Activated effector memory CD4-positive, alpha-beta T cell treated with Interleukin-2 at 50 U/mL for 16 hours (primary cell): ENCODE measurements around the gene MYO1E.
"Not testable (repeated sequence)": the region's sequence is repeated elsewhere in the genome, so short reads cannot be mapped to it uniquely, and the experiment has no call there.

Experiments
- DNase-seq: peaks from one replicate; pipeline ENCODE4 v3.0.0-alpha.2; 2020

MYO1E gene

GRCh38 chr15:59372352-59373211 is at the start of gene MYO1E:
Gene MYO1E, minus strand, starts transcription at chr15:59372871. Its CDS starts 371 bp downstream, at chr15:59372500.
- DNase-seq = peak; percentile 2

DNA sequence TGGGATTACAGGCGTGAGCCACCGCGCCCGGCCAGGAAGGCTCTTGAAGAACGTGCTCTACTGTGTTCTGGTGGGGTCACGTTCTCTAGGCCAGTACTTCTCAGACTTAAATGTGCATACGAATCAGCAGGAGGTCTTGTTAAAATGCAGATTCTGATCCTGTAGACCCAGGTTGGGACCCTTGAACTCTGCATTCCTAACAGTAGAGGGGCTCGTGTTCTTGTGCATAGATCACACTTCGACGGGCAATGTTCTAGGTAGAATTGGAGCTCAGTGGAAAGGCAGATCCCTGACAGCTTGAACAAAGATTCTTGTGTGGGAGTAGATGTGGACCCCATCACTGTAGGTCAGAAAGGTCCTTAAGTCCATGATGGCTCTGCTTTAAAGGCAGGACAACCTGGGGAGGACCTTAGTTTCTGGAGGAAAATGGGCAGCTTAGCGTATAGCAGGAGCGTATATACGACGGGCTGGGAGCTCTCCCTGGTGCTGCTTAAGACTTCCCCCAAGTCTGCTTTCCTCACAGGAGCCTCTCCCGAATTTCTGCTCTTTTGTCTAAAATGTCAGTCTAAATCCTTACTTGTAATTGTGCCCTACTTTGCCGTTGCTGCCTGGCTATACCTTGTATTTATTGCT is 48.4 kb upstream of the MYO1E start:
- no peak for DNase-seq

GRCh38 chr15:59420108-59420507 is 47.4 kb upstream of the MYO1E start:
- no peak for DNase-seq

- DNase-seq = no peak
Measured at GRCh38 chr15:59419170-59419569, 46.5 kb upstream of the MYO1E start.

GRCh38 chr15:59416816-59417215 is 44.1 kb upstream of the MYO1E start:
- DNase-seq = no peak

DNA sequence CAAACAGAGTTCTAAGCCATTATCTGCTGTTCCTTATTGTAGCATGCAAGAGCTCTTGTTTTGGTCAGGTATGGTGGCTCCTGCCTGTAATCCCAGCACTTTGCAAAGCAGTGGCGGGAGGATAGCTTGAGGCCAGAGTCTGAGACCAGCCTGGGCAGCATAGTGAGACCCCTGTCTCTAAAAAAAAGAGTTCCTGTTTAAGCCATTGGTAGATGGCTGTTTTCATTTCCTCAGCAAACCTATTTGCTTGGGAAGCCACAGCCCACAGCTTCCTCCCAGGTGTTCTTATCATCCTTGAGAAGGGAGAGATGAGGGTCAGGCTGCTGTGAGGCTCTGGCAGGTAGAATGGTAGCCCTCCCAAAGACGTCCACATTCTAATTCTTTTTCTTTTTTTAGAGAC is 40.9 kb upstream of the MYO1E start:
- no peak for DNase-seq

DNA sequence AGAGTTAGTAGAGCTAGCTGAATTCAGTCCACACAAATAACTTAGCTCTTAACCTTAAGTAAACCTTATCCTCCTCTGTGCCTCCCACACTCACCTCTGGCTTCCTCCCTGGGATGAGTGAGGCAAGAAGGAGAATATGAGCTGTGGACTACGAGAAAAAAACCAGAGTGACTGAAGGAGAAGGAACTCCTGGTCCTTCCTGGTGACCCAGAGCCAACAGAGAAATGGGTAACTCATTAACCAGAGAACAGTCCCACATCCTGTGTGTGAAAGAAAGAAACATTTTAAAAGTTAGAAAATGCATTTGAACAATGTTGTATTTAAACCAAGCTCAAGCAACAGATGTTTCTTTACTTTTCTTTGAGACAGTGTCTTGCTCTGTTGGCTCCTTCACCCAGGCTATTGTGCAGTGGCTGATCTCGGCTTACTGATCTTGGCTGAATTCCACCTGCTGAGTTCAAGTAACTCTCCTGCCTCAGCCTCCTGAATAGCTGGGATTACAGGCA is 37.8 kb upstream of the MYO1E start:
- DNase-seq = no peak

DNA sequence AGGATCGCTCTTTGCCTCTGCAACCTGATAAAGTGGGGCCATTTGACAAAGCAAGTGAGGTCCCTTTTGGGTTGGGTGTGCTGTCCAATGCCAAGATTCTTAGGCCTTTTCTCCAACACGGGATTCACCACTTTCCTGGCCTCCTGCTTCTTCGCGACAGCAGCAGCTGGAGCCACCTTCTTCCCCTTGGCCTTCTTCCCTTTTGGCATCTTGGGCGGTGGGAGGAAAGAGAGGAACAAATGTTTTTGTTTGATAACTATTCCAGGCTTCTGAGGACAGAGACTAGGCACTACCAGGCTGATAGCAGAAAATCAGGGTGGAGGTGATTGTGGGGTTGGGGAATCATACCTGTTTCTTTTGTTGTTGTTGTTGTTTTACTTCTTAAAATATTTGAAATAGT is 35.3 kb upstream of the MYO1E start:
- DNase-seq = no peak

GRCh38 chr15:59406446-59406845 is 33.8 kb upstream of the MYO1E start:
- DNase-seq = no peak

- no peak for DNase-seq
Measured at GRCh38 chr15:59405079-59405478, 32.4 kb upstream of the MYO1E start.

- DNase-seq = no peak
Measured at GRCh38 chr15:59401824-59402569, 29.3 kb upstream of the MYO1E start.

DNA sequence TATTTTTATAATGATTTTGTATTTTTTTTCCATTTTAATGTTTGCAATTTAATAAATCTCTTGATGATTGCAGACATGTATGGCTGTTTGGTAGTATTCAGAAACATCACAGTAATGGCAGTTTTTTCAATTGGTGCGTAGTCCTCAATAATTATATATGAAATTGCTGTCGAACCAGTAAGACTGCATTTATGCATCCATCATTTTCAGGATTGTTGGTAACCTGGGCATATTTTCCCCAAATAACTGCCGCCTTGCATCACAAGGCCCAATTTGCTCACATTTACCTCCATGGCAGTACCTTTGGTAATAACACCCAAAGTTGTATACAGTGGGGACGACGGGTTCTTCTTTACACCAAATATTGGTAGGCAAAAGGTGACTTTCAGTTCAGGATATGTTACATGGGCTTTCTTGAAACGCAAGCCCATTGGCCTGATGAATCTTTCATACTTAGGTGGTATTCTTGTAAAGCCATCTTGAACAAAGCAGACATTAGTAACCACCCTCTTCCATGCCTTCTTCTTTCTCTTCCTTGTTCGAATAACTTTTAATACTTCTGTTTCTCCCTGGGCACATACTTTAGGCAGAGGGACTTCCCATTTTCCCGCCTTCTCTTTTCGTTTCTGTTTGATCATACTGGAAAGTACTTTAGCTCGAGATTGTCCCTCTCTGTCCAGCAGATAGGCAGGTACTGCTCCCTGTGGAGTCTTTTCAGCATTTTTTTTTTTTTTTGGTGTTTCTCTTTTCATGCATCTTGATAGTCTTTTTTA is 28.6 kb upstream of the MYO1E start:
- DNase-seq = not testable (repeated sequence)

DNA sequence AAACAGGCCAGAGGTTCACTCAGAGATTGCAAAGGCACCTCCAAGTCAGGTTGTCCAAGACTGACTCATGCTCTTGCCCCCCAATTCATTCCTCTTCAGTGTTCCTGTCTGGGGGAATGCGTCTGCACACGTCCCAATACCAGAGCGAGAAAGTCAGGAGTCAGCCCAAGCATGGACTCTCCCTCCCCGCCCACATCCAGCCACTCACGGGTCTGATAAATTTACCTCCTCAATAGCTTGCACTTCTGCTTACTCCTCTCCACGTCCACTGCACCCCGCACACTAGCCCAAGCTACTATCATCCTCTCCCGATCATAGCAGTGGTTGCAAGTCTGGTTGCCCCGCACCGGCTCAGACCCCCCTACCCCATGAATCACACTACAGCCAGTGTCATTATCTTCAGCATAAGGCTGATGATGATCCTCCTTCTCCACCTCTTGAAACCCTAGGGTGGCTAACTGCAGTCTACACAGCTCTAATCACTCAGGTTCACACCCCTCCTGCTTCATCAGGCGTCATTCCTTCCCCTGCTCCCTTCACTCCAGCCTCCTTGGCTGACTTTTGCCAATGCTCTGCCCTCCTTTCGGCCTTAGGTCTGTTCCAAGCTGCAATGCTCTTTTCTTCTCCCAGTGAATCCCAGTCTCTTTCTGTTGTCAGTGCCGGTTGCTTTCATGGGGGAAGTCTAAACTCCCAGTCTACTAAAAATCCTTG is 27.6 kb upstream of the MYO1E start:
- no peak for DNase-seq

GRCh38 chr15:59399465-59400102 is 26.9 kb upstream of the MYO1E start:
- DNase-seq = no peak

DNA sequence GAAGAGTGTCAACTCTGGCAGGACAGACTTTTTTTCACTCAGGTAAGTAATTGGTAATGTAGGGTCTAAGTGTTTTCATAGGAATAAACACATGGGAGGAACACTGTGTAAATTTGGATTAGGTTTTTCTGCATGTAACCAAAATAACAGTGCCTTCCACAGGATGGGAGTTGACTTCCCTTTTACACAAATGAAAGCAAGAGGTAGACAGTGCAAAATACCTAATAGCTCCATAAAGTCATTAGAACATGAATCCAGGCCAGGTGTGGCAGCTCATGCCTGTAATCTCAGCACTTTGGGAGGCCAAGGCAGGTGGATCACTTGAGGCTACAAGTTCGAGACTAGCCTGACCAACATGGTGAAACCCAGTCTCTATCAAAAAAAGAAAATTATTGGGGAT is 25.5 kb upstream of the MYO1E start:
- no peak for DNase-seq

- no peak for DNase-seq
Measured at GRCh38 chr15:59396679-59397078, 24.0 kb upstream of the MYO1E start.

DNA sequence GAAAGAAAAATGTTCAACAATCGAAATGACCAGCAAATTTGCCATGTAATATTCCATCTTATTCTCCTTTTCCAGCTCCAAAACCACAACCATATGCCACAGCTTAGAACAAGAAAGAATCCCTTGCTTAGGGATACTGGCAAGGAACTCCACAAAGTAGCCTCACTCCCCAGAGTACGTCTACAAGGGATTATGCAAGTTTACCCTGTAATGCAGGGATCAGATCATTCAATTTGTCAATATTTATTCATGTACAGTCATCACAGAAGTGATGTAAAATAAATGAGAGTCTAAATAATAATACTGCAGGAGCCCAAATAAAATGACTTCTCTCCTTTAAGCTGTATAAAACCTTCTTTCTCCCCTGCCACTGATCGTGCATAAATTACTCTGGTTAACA is 23.5 kb upstream of the MYO1E start:
- DNase-seq = no peak

- no peak for DNase-seq
Measured at GRCh38 chr15:59394166-59394661, 21.5 kb upstream of the MYO1E start.

DNA sequence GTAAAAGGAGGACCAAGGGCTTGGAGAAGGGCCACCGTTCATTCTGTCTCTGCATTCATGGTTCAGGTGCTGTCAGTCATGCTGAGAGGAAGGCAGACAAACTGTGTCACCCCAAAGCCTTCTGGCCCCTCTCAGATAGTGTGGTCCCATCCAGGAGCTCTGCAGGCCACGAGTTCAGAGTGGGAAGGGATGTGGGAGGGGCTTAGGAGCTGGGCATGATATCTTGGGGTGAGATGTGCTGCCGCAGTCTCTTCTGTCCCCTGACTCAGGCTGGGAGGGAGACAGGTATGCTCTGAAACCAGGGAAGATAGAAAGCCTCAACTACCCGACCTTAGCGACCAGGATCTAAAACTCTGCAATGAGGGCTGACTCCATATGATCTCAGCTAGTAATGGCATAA is 19.6 kb upstream of the MYO1E start:
- no peak for DNase-seq

- no peak for DNase-seq
Measured at GRCh38 chr15:59388670-59389069, 16.0 kb upstream of the MYO1E start.

DNA sequence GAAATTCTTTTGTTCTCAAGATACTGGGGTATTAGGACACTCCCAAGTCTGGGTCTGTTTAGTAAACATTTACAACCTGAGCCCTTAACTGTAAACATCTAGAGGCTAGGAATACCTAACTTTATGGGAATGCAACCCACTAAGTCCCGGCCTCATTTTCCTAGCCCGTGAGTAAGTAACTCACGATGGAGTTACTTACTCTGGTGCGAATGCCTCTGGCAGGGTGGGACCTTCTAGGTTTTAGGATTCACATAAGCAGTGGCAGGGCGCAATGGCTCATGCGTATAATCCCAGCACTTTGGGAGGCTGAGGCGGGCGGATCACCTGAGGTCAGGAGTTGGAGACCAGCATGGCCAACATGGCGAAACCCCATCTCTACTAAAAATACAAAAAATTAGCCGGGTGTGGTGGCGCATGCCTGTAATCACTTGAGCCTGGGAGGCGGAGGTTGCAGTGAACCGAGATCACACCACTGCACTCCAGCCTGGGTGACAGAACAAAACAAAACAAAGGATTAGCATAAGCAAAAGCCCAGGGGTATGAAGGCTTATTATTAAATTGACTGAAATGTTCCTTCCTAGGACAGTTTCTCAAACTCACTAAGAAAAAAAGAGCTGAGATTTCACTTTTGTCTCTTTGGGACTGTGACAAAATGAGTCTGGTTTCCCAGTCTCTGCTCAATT is 14.7 kb upstream of the MYO1E start:
- not testable (repeated sequence) for DNase-seq
